Stimulated activated naive CD4-positive, alpha-beta T cell (primary cell): ENCODE results near the gene KANK3.
"Not testable (repeated sequence)": the region's sequence is repeated elsewhere in the genome, so short reads cannot be mapped to it uniquely, and the experiment has no call there.

Experiments
- DNase-seq, 6 experiments: peaks; one replicate each; lab custom pipeline; 2025; lab: John Stamatoyannopoulos, UW

The KANK3 gene

DNA sequence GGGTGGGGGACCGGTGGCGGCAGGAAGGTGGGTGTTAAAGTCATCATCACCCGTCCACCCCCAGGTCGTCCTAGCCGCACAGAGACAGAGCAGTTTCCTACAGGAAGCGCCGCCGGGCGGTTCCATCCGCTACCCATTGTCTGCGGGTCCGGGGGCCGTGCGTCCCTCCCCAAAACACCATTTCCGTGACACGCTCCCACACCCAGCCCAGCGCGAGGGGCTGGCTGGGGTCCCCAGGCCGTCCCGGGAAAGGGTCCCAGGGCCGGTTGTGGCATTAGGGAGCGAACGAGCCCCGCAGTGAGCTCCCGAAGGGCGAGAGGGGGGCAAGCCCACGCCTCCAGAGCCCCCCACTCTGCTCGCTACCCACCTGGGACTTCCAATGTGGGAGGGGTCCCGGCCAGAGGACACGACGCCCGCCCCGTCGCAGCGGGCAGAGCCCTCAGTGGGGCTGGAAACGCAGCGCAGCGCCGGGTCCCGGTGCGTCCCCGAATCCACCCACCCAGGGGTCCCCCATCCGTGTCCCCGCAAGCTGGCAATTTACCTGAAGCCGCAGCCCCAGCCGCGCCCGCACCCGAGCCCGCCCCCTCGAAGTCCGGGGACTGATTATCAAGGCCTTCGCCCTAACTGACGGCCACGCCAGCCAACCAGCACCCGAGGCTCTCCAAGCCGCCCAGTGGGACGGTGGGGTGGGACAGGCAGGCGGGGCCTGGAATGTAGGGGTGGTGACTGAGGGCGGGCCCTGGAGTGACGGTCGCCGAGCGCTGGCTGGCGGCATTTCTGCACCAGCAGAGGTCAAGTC is at the start of gene KANK3:
TSS of gene KANK3 (minus strand) at position 579 of the 799 bp plus-strand sequence. CDS start 5,434 bp downstream, outside the sequence.
- DNase-seq: peak; percentile 78 to 90 (median 82)

DNA sequence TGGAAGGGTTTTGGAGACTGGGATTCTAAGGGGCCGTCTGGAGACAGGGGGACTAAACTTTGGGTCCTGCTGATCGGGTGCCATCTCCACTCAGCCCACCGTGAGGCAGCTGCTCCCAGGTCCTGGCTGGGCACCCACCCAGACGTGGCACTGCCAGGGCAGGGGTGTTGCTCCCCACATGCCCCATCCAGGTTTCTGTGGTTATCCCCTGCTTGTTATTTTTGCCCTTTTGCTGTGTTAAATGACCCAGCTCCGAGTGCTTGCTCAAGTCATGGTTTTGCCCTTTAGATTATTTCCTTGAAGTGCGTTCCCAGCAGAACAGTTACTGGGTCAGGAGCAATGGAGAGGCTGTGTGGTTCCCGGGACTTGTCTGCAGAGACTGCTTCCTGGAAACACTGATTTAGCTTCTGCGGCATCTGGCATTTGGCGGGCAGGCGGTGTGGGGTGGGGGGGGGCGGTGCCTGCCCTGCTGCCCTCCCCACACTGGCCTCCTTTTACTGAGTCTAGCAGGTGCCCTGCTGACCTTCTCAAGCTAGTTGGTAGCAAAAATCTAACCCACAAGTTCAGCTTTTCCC is 49.0 kb upstream of the KANK3 start:
- peak in 1 of 6 experiments; percentile 5 for DNase-seq

DNA sequence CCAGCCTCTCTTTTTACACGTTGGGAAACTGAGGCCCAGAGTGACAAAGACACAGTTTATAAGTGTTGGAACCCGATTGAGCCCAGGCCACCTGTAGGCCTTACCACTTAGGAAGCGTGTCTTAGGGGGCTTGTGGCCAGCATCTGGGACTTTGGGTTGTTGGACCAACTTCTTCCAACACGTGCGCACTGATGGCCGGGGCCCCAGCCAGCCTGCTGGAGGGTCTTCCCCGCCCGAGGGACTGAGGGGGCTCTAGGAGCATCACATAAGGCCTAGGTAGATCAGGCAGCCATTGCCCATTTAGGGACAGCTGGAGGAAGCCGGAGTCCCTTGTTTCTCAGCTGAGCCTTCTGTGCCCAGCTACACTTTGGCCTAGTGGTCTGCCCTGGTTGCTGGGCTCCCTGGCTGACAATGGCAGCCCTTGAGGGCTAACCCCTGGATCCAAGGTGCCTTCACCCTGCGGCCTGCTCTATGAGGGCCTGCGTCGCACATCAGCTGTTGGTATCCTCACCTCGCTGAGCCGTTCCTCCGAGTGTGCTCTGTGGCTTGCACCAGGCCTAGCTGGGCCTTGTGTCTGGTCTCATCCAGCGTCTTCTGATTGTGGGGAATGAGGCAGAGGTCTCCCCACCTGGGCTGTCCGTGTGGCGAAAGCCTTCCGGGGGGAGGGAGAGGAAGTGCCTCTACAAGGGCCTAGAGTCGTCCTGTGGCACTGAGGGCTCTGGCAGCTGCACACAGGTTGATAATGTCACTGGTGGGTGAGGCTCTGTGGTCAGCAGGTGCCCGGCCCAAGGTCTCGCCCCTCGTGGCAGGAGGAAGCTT is 48.3 kb upstream of the KANK3 start:
- peak in 1 of 6 experiments; percentile 22 for DNase-seq

DNA sequence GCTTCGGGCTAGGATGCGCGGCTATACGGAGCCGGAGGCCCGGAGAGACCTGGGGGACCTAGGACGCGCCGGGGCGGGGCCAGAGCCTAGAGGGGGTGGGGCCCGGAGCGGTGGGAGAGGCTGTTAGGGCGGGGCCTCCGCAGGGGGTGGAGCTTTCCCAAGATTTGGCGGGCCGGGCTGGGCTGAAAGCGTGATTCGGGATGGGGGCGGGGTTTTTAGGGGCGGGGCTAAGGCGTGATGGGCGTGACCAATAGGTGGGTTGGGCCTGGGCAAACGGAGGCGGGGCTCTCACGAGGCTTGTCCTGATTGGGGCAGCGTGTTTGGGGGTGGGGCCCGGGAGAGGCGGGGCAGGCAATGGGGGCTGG is 47.5 kb upstream of the KANK3 start:
- DNase-seq: peak; percentile 81 to 94 (median 90)

DNA sequence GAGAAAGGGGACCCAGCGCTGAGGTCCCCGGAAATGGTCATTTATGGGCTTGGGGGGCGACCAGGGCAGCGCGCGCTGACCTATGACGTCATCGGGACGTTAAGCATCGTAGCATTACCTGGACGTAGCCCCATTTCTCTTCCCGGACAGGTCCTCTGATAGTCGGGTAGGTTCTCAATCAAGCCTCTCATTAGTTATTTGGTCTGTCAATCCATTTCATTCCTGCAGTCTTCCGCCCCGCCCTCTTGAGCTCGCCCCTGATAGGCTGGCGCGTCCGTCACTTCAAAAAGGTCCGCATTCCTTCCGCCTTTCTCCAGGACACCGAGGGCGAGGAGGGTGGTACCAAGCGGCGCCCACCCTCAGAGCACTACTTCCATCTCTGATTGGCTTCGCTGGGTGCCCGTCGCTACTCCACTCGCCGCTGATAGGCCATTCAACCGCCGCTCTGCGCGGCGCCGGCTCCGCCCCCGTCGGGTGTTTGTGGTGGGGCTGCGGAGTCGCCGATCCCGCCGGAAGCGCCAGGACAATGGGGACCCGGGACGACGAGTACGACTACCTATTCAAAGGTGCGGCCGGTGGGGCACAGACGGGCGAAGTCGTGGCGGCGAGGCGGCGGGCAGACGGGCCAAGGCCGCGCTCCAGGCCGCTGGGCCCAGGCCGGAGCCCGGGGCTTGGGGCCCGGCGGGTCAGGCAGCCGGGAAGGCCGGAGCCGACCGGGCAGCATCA is 47.0 kb upstream of the KANK3 start, which contains the start of gene RAB11B:
TSS of gene RAB11B (plus strand) at position 470 of the 726 bp plus-strand sequence. CDS start at position 527, 57 bp downstream.
- DNase-seq: peak; percentile 93 to 99 (median 97)

DNA sequence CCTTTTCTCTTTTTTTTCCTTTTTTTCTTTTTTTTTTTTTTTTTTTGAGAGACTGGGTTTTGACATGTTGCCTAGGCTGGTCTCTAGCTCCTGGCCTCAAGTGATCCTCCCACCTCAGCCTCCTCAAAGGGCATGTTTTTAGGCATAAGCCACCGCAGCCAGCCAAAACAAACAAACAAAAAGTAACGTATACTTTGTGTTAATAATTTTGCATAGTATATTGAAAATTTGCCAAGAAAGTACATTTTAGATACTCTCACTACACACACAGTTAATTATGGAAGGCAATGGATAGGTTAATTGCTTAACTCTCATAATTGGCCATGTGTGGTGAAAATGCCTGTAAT is 45.5 kb upstream of the KANK3 start:
- no peak for DNase-seq

DNA sequence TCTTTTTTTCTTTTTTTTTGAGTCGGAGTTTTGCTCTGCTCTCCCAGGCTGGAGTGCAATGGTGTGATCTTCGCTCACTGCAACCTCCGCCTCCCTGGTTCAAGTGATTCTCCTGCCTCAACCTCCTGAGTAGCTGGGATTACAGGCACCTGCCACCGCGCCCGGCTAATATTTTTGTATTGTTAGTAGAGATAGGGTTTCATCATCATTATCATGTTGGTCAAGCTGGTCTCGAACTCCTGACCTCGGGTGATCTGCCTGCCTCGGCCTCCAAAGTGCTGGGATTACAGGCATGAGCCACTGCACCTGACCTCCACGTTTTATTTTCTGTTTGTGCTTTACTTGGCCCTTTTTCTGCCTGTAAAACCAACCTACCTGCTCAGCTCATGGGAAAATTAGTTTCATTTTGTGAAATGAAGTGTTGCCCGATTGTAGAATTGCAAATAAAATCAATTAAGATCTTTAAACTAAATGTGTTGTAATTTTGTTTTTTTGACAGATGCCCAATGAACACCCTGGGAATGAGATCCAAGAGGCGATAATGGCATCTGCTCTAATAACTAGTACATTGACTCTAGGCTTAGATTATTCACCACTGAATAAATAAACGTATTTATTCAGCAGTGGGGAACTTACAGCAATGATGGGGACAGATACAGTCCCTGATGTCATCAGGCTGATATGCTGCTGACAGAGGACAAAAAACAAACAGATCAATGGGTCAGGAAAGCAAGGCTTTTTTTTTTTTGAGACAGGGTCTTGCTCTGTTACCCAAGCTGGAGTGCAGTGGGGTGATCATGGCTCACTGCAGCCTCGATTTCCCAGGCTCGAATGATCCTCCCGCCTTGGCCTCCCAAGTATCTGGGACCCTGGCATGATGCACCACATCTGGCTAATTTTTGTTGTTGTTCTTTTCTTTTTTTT is 44.9 kb upstream of the KANK3 start:
- no peak for DNase-seq

DNA sequence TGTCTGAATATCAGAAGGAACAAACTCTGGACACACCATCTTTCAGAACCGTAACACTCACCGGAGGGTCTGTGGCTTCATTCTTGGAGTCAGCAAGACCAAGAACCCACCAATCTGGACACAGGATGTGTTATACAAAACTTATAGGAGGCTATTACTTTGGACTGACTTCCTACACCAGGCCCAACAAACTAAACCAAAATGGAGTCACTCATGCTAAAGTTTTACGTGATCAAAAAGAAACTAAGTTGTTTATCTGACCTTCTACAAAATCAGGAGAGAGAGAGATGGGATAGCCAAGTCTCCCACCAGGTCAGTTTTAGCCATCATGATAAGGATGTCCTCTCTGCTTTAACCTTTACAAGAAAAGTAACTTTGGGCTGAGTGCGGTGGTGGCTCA is 43.9 kb upstream of the KANK3 start:
- DNase-seq: no peak

DNA sequence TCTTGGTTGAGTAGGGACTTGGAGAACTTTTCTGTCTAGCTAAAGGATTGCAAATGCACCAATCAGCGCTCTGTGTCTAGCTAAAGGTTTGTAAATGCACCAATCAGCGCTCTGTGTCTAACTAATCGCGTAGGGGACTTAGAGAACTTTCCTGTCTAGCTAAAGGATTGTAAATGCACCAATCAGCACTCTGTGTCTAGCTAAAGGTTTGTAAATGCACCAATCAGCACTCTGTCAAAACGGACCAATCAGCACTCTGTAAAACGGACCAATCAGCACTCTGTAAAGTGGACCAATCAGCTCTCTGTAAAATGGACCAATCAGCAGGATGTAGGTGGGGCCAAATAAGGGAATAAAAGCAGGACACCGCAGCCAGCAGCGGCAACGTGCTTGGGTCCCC is 43.4 kb upstream of the KANK3 start:
- not testable (repeated sequence) for DNase-seq

DNA sequence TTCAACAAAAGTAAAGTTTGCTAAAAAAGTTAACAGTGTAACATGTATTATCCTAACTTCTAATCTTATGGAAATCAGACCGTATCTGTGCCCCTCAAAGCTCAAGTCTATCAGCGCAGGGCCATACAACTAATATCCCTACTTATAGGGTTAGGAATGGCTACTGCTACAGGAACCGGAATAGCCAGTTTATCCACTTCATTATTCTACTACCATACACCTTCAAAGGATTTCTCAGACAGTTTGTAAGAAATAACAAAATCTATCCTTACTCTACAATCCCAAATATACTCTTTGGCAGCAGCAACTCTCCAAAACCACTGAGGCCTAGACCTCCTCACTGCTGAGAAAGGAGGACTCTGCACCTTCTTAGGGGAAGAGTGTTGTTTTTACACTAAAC is 42.5 kb upstream of the KANK3 start:
- DNase-seq: not testable (repeated sequence)

DNA sequence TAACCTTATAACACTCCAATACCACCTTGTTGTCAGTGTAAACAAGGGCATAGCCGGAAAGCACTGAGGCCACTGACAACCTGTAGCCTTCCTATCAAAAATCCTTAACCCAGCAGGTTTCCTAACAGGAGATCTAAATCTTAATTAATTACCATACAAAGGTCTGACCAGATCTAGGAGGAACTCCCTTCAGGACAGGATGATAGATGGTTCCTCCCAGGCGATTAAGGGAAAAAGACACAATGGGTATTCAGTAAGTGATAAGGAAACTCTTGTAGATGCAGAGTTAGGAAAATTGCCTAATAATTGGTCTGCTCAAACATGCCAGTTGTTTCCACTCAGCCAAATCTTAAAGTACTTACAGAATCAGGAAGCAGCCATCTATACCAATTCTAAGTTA is 42.0 kb upstream of the KANK3 start:
- not testable (repeated sequence) for DNase-seq

DNA sequence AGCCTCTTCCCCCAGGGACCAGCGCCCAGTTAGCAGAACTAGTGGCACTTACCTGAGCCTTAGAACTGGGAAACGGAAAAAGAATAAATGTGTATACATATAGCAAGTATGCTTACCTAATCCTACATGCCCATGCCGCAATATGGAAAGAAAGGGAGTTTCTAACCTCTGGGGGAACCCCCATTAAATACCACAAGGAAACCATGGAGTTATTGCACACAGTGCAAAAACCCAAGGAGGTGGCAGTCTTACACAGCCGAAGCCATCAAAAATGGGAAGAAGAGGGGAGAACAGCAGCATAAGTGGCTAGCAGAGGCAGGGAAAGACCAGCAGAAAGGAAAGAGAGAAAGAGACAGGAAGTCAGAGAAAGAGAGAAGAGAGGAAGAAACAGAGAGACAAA is 41.5 kb upstream of the KANK3 start:
- DNase-seq: not testable (repeated sequence)

DNA sequence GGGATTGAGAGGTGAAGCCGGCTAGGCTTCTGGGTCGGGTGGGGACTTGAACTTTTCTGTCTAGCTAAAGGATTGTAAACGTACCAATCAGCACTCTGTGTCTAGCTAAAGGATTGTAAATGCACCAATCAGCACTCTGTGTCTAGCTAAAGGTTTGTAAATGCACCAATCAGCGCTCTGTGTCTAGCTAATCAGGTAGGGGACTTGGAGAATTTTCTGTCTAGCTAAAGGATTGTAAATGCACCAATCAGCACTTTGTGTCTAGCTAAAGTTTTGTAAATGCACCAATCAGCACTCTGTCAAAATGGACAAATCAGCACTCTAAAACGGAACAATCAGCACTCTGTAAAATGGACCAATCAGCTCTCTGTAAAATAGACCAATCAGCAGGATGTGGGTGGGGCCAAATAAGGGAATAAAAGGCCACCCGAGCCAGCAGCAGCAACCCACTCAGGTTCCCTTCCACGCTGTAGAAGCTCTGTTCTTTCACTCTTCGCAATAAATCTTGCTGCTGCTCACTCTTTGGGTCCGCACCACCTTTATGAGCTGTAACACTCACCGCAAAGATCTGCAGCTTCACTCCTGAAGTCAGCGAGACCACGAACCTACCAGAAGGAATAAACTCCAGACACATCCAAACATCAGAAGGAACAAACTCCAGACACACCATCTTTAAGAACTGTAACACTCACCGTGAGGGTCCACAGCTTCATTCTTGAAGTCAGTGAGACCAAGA is 36.3 kb upstream of the KANK3 start:
- DNase-seq: not testable (repeated sequence)

DNA sequence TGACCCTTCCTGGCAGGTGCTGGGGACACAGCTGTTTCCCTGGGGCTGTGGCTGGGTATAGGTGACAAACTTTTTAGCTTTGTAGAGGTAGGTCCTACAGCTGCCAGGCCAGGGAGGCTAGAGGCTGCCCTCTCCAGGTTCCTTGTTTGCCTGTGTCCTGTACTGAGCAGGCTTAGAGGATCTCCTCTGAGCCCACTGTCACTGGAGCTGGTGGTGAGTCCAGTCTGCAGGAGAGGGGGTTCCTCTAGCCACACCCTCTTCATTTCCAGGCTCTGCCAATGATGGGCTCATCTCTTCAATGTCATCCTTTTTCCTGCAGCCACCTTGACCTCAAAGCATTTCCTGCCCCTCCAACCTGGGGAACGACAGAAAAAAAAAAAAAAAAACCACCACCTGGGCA is 34.5 kb upstream of the KANK3 start:
- DNase-seq: no peak

DNA sequence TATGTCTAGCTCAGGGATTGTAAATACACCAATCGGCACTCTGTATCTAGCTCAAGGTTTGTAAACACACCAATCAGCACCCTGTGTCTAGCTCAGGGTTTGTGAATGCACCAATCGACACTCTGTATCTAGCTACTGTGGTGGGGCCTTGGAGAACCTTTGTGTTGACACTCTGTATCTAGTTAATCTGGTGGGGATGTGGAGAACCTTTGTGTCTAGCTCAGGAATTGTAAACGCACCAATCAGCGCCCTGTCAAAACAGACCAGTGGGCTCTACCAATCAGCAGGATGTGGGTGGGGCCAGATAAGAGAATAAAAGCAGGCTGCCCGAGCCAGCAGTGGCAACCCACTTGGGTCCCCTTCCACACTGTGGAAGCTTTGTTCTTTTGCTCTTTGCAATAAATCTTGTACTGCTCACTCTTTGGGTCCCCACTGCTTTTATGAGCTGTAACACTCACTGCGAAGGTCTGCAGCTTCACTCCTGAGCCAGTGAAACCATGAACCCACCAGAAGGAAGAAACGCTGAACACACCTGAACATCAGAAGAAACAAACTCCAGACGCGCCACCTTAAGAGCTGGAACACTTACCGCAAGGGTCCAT is 33.4 kb upstream of the KANK3 start:
- DNase-seq: not testable (repeated sequence)

DNA sequence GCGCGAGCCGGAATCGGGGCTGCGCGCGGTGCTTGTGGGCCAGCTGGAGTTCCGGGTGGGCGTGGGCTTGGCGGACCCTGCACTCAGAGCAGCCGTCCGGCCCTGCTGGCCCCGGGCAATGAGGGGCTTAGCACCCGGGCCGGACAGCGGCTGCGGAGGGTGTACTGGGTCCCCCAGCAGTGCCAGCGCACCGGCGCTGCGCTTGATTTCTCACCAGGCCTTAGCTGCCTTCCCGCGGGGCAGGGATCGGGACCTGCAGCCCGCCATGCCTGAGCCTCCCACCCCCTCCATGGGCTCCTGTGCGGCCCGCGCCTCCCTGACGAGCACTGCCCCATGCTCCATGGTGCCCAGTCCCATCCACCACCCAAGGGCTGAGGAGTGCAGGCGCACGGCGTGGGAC is 32.7 kb upstream of the KANK3 start:
- DNase-seq: not testable (repeated sequence)

DNA sequence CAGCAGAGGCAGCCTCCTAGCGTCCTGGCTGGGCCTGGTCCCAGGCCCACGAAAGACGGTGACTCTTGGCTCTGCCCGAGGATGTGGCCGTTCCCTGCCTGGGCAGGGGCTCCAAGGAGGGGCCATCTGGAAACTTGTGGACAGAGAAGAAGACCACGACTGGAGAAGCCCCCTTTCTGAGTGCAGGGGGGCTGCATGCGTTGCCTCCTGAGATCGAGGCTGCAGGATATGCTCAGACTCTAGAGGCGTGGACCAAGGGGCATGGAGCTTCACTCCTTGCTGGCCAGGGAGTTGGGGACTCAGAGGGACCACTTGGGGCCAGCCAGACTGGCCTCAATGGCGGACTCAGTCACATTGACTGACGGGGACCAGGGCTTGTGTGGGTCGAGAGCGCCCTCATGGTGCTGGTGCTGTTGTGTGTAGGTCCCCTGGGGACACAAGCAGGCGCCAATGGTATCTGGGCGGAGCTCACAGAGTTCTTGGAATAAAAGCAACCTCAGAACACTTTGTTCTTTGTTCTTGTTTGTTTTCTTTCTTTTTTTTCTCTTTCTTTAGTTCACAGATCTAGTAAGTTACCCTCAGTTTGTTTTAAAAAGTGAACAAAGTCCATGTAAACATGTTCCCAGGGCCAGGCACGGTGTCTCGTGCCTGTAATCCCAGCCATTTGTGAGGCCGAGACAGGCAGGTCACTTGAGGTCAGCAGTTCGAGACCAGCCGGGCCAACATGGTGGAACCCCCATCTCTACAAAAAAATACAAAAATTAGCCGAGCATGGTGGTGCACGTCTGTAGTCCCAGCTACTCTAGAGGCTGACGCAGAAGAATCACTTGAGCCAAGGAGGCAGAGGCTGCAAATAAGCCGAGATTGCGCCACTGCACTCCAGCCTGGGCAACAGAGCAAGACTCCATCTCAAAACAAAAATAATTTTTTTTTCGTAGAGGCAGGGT is 31.1 kb upstream of the KANK3 start:
- no peak for DNase-seq

DNA sequence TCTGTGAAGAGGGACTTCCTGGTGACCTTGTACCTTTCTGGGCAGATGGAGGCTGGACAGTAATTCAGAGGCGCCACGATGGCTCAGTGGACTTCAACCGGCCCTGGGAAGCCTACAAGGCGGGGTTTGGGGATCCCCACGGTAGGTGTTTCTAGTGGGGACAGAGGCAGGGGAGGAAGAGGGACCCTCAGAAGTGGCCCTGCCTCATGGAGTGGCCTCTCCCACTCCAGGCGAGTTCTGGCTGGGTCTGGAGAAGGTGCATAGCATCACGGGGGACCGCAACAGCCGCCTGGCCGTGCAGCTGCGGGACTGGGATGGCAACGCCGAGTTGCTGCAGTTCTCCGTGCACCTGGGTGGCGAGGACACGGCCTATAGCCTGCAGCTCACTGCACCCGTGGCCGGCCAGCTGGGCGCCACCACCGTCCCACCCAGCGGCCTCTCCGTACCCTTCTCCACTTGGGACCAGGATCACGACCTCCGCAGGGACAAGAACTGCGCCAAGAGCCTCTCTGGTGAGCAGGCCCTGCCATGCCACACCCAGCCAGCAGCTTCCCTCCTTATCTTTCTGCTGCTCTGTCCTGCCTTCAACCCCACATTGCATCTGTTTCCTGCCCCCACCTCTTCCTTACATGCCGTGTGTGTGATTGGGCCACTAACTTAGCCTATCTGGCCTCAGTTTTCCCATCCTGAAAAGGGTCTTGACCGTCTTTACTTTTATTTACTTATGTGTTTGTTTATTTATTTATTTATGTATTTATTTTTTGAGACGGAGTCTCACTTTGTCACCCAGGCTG is 28.1 kb upstream of the KANK3 start:
- DNase-seq: no peak
